CD4-positive, alpha-beta T cell (primary cell): ENCODE results near the gene HJURP. TPM values are rescaled to one million over a fixed set of nuclear protein-coding genes. Genes with fewer than 3 reads are reported as not detected.

Experiments
- ATAC-seq: fragments of 200-7000 bp; cut with Tn5 transposase; one replicate; pipeline ENCODE4 v1.10.0; 2022; ENCODE audit warnings: mild to moderate bottlenecking; ENCODE audit not compliant: poor library complexity
- CTCF ChIA-PET: fragments of 350-600 bp; sonication (Branson Sonifier 250); formaldehyde crosslinking; loops from one replicate; lab custom pipeline; 2021; ENCODE audit warnings: antibody characterized with exemption, inconsistent platforms; lab: Charles Lee
- POLR2A ChIA-PET: fragments of 350-600 bp; sonication (Branson Sonifier 250); formaldehyde crosslinking; loops from one replicate; lab custom pipeline; 2021; ENCODE audit warnings: antibody characterized with exemption, inconsistent platforms; lab: Charles Lee
- DNase-seq, 14 experiments: peaks; one replicate each; pipeline ENCODE4 v3.0.0-alpha.2; 2013 to 2020; ENCODE audit warnings: mixed read lengths in 2 of 14
- H3K27ac ChIP-seq, 2 donors: one replicate each; pipeline versions ENCODE4 v1.5.1 to v1.7.0; 2013; ENCODE audit warnings: low read length in 2 of 2, low read depth in 1 of 2, mild to moderate bottlenecking in 1 of 2
- H3K27me3 ChIP-seq, 2 experiments: 1 replicate in 1 of 2; 2 replicates in 1 of 2; pipeline versions ENCODE4 v1.6.1 to v1.7.0; 2013; ENCODE audit warnings: low read length in 2 of 2, control low read depth in 1 of 2, mild to moderate bottlenecking in 1 of 2, moderate library complexity in 1 of 2; ENCODE audit not compliant: insufficient read depth in 2 of 2, control insufficient read depth in 1 of 2
- H3K36me3 ChIP-seq: one replicate; pipeline ENCODE4 v1.6.1; 2013; ENCODE audit warnings: low read length, control low read depth; ENCODE audit not compliant: insufficient read depth
- H3K4me1 ChIP-seq: one replicate; pipeline ENCODE4 v1.6.1; 2013; ENCODE audit warnings: low read length, control low read depth; ENCODE audit not compliant: insufficient read depth
- H3K4me3 ChIP-seq: one replicate; pipeline ENCODE4 v1.5.1; 2013; ENCODE audit warnings: mild to moderate bottlenecking, low read length, moderate library complexity
- H3K9me3 ChIP-seq, 2 experiments: 1 replicate in 1 of 2; 2 replicates in 1 of 2; pipeline versions ENCODE4 v1.6.1 to v1.7.0; 2013; ENCODE audit warnings: low read length in 2 of 2, mild to moderate bottlenecking in 2 of 2, control low read depth in 1 of 2, moderate library complexity in 1 of 2; ENCODE audit not compliant: control insufficient read depth in 1 of 2, insufficient read depth in 1 of 2
- H3K27ac Mint-ChIP-seq: one replicate; pipeline ENCODE4 v1.8.0; 2020; ENCODE audit warnings: mixed read lengths
- H3K27me3 Mint-ChIP-seq: one replicate; pipeline ENCODE4 v1.8.0; 2021; ENCODE audit warnings: mixed read lengths
- H3K36me3 Mint-ChIP-seq: one replicate; pipeline ENCODE4 v1.8.0; 2021; ENCODE audit warnings: low read depth, mixed read lengths
- H3K4me1 Mint-ChIP-seq: one replicate; pipeline ENCODE4 v1.8.0; 2021; ENCODE audit warnings: low read depth, mixed read lengths
- H3K4me3 Mint-ChIP-seq: one replicate; pipeline ENCODE4 v1.8.0; 2020; ENCODE audit warnings: mild to moderate bottlenecking, mixed read lengths
- H3K9me3 Mint-ChIP-seq: one replicate; pipeline ENCODE4 v1.8.0; 2020; ENCODE audit warnings: mixed read lengths
- CTCF ChIP-seq: fragments of 200-600 bp; IDR thresholded peaks from one replicate; pipeline ENCODE4 v1.8.0; 2022; ENCODE audit warnings: antibody characterized with exemption, mild to moderate bottlenecking
- intact Hi-C, 2 experiments: fragments of 100-400 bp; cut with DNase I in 1 of 2; cut with micrococcal nuclease in 1 of 2; formaldehyde crosslinking; loops; one replicate each; pipeline versions ENCODE4 v1.15.1 to v1.9.0; 2023 to 2025; cut with DNase I, micrococcal nuclease
- total RNA-seq, 174 experiments: library from RNA in 2 of 174; stranded (reverse) in 2 of 174; gene quantifications; one replicate each; pipeline ENCODE4 v1.2.3 and lab custom pipeline; 2021 to 2026

The HJURP gene
- total RNA-seq, 2 experiments from 2014 or later, result 0.22 to 0.25 TPM

DNA sequence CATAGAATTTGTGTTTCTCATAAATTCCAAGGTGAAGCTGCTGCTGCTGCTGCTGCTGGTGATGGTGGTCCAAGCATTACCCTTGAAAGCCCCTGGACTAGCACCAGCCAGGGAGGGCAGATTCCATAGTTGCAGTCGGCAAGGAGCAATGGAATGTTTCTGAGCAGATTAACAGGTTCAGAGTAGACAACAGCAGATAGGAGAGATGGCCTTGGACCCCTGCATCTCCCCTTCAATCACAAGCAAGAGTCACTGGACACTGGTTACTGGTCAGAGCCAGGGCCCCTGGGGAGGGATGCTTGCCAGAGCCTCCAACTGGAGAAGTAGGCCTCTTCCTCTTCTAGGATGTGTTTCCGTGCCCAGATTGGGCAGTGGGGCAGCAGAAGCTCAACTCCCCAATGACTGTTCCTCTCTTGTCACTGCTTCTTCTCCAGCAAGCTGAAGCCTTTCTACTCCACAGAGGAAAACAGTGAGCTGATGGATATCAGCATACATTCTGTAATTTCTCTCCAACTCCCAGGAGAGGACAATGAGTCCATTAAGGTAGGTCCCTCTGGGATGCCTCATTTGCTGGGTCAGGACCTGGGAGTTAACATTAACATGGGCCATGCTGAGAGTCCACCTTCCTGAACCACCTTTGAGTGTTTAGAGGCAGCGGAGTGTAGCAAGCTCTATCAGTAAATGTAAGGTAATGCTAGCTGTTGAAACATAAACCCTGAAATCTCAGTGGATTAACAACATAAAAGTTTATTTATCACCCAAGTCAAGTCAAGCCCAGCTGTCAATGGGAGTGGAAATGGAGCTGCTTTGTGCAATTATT, 40.9 kb downstream of the HJURP start:
- H3K27me3 ChIP-seq, result peaks cover 6 to 8% of the 10 kb centered on the region in 2 experiments
- ATAC-seq (no peak), DNase-seq (peak in 1 of 14 experiments; percentile 12)
- Mint-ChIP-seq H3K27me3 (peaks cover 14% of the 10 kb centered on the region), H3K9me3 (no peaks in the 10 kb centered on the region), H3K4me3 (no peak overlapping the region), H3K36me3 (no peaks in the 10 kb centered on the region), H3K4me1 (no peaks in the 10 kb centered on the region), H3K27ac (no peak overlapping the region)
- no peak overlapping the region for H3K27ac ChIP-seq
- no peak overlapping the region for H3K4me3 ChIP-seq
- intact Hi-C loops, result no loop called here
- no peak for TF ChIP-seq CTCF
- H3K9me3 ChIP-seq, result peaks cover 0 to 18% of the 10 kb centered on the region in 2 experiments
- POLR2A ChIA-PET, result no interaction called here
- no peaks in the 10 kb centered on the region for H3K36me3 ChIP-seq
- CTCF ChIA-PET, result interaction anchor here (0.5 kb wide), 1 partner anchor 123 kb away, joined by 3 read pairs; no protein-coding TSS in a partner anchor
- no peaks in the 10 kb centered on the region for H3K4me1 ChIP-seq

DNA sequence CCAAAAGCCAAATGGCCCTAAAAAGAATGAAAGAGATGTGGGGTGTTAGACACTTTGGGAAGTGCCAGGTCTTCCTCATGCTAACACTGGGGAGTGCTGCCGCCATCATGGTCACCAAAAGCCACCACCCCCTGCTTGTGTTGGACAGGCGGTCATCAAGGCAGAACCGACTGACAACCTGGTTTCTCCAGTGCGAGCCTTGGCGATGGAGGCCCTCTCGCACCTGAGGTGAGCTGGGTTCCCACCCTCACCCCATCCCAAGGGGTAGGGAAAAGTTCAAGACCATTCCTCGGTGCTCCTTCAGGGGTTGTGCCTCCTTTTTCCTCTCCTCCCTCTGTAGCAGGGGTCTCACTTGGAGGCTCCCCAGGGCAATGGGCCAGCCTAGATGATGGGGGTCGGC, 42.6 kb downstream of the HJURP start:
- TF ChIP-seq CTCF, result no peak
- Mint-ChIP-seq H3K4me1 (no peaks in the 10 kb centered on the region), H3K27ac (no peak overlapping the region), H3K9me3 (no peaks in the 10 kb centered on the region), H3K4me3 (no peak overlapping the region), H3K27me3 (peaks cover 10% of the 10 kb centered on the region), H3K36me3 (no peaks in the 10 kb centered on the region)
- POLR2A ChIA-PET, result no interaction called here
- CTCF ChIA-PET, result no interaction called here
- Histone ChIP-seq H3K4me1 (no peaks in the 10 kb centered on the region), H3K27me3 (peaks cover 8% of the 10 kb centered on the region in 2 experiments), H3K9me3 (peaks cover 0 to 10% of the 10 kb centered on the region in 2 experiments), H3K36me3 (no peaks in the 10 kb centered on the region), H3K27ac (no peak overlapping the region), H3K4me3 (no peak overlapping the region)
- DNase-seq (peak in 1 of 14 experiments; percentile 17), ATAC-seq (no peak)
- intact Hi-C loops, result no loop called here

DNA sequence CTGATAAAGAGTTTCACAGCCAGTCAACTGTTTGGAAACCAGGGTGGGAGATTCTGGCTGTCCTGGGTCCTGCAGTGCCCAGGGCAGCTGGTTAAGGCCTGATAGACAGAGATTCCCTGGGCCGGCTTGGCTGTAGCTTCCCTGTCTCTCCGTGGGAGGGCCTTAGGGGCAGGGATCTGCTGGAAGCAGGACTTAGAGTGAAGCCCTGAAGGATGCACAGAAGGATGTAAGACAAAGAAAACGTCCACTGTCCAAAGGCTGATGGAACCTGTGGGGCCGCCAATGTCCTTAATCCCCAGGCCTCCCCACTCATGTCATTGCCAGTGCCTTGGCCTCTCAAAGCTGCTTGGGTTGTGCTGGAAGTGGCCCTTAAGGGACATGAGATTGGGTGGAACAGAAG, 43.2 kb downstream of the HJURP start:
- DNase-seq (peak in 1 of 14 experiments; percentile 27), ATAC-seq (no peak)
- Mint-ChIP-seq H3K27ac (no peak overlapping the region), H3K27me3 (peaks cover 10% of the 10 kb centered on the region), H3K36me3 (no peaks in the 10 kb centered on the region), H3K9me3 (no peaks in the 10 kb centered on the region), H3K4me3 (no peak overlapping the region), H3K4me1 (no peaks in the 10 kb centered on the region)
- Histone ChIP-seq H3K27me3 (peaks cover 6 to 8% of the 10 kb centered on the region in 2 experiments), H3K9me3 (peaks cover 0 to 10% of the 10 kb centered on the region in 2 experiments), H3K4me3 (no peak overlapping the region), H3K36me3 (no peaks in the 10 kb centered on the region), H3K4me1 (no peaks in the 10 kb centered on the region), H3K27ac (no peak overlapping the region)
- TF ChIP-seq CTCF, result no peak
- CTCF ChIA-PET, result no interaction called here
- POLR2A ChIA-PET, result no interaction called here
- intact Hi-C loops, result no loop called here
